PC-3 (cell line): ENCODE data around the gene RNF14. TPM values are rescaled to one million over a fixed set of nuclear protein-coding genes. Genes with fewer than 3 reads are reported as not detected.

Experiments used
- ATAC-seq: fragments of 200-7000 bp; cut with Tn5 transposase; 2 replicates; pipeline ENCODE4 v1.9.1; 2020; ENCODE audit warnings: mild to moderate bottlenecking, moderate library complexity
- BruUV-seq: library from RNA; stranded (reverse); fragments of 400-500 nt; replicated peaks from 2 replicates; lab custom pipeline; 2021; lab: Mats Ljungman, UMichigan
- CTCF ChIA-PET: fragments of 300-600 bp; sonication (Branson Sonifier 250); formaldehyde crosslinking; loops from one replicate; lab custom pipeline; 2022; ENCODE audit warnings: antibody characterized with exemption; lab: Charles Lee
- POLR2A ChIA-PET: fragments of 300-600 bp; sonication (Branson Sonifier 250); formaldehyde crosslinking; loops from one replicate; lab custom pipeline; 2022; ENCODE audit warnings: antibody characterized with exemption; ENCODE audit not compliant: unreplicated experiment; lab: Charles Lee
- DNase-seq: peaks from one replicate; pipeline ENCODE4 v3.0.0-alpha.2; 2015
- H2AFZ ChIP-seq: fragments of 300-600 bp; sonication (generic); 2 replicates; pipeline ENCODE4 v1.6.0; 2016; ENCODE audit warnings: antibody characterized with exemption, low read length
- H3F3A ChIP-seq: fragments of 300-600 bp; sonication (generic); one replicate; pipeline ENCODE4 v1.6.0; 2017; ENCODE audit warnings: antibody characterized with exemption, low read length, control low read depth, mild to moderate bottlenecking; ENCODE audit not compliant: unreplicated experiment
- H3K27ac ChIP-seq: fragments of 300-600 bp; sonication (generic); 2 replicates; pipeline ENCODE4 v1.5.1; 2016; ENCODE audit warnings: mild to moderate bottlenecking, low read length
- H3K27me3 ChIP-seq: fragments of 300-600 bp; sonication (generic); 2 replicates; pipeline ENCODE4 v1.6.1; 2016; ENCODE audit warnings: low read length, mixed read lengths
- H3K36me3 ChIP-seq: fragments of 300-600 bp; sonication (generic); 2 replicates; pipeline ENCODE4 v1.6.1; 2016; ENCODE audit warnings: low read depth, mixed run types, low read length, mixed read lengths
- H3K4me1 ChIP-seq: fragments of 300-600 bp; sonication (generic); 2 replicates; pipeline ENCODE4 v1.5.1; 2016; ENCODE audit warnings: low read length; ENCODE audit not compliant: insufficient read depth
- H3K4me2 ChIP-seq: fragments of 300-600 bp; sonication (generic); 2 replicates; pipeline ENCODE4 v1.6.0; 2016; ENCODE audit warnings: low read length
- H3K4me3 ChIP-seq: fragments of 300-600 bp; sonication (generic); 2 replicates; pipeline ENCODE4 v1.5.1; 2016; ENCODE audit warnings: mild to moderate bottlenecking, low read length, mixed read lengths
- H3K79me2 ChIP-seq: fragments of 300-600 bp; sonication (generic); 2 replicates; pipeline ENCODE4 v1.6.1; 2017; ENCODE audit warnings: low read length, mixed read lengths
- H3K9ac ChIP-seq: fragments of 300-600 bp; sonication (generic); 2 replicates; pipeline ENCODE4 v1.6.0; 2016; ENCODE audit warnings: mild to moderate bottlenecking, low read length
- H3K9me2 ChIP-seq: fragments of 300-600 bp; sonication (generic); replicated peaks from 2 replicates; pipeline ENCODE4 v1.6.1; 2016; ENCODE audit warnings: mixed run types, low read length, mixed read lengths
- H3K9me3 ChIP-seq: fragments of 300-600 bp; sonication (generic); 2 replicates; pipeline ENCODE4 v1.6.1; 2016; ENCODE audit warnings: low read length, mixed read lengths
- H4K20me1 ChIP-seq: fragments of 300-600 bp; sonication (generic); 2 replicates; pipeline ENCODE4 v1.6.1; 2016; ENCODE audit warnings: low read length, mixed read lengths
- CTCF ChIP-seq: fragments of 300-600 bp; sonication (generic); conservative IDR thresholded peaks from 2 replicates; pipeline ENCODE4 v1.5.1; 2017; ENCODE audit warnings: antibody characterized with exemption, low read depth, mild to moderate bottlenecking, low read length
- EZH2 ChIP-seq: fragments of 300-600 bp; sonication (generic); IDR thresholded peaks from one replicate; pipeline ENCODE4 v1.6.1; 2017; ENCODE audit warnings: antibody characterized with exemption, mild to moderate bottlenecking, low read length; ENCODE audit not compliant: unreplicated experiment
- EZH2phosphoT487 ChIP-seq: fragments of 300-600 bp; sonication (generic); IDR thresholded peaks from 2 replicates; pipeline ENCODE4 v1.6.1; 2018; ENCODE audit warnings: mild to moderate bottlenecking, antibody characterized with exemption, low read length, borderline replicate concordance
- intact Hi-C: fragments of 100-400 bp; cut with micrococcal nuclease; formaldehyde crosslinking; loops from 2 replicates; pipeline ENCODE4 v1.9.0; 2023
- total RNA-seq: library from RNA; depleted of rRNA; stranded (reverse); fragments of >200 nt; gene quantifications from 2 replicates; pipeline ENCODE4 v1.2.3, GENCODE V29; 2014

The RNF14 gene
- total RNA-seq, 1 experiment from 2014 or later: 32.1 TPM

GRCh38 chr5:142012186-142012785 is 43.4 kb downstream of the RNF14 start:
- peaks cover 38% of the 10 kb centered on the region for H3K4me1 ChIP-seq
- peak overlapping the region; percentile 88 for H3K4me3 ChIP-seq
- peak overlapping the region; percentile 69 for H3K9ac ChIP-seq
- ATAC-seq (peak; percentile 6), DNase-seq (peak; percentile 44)
- H3K27me3 ChIP-seq: no peaks in the 10 kb centered on the region
- intact Hi-C loops: loop anchor here (1.0 kb wide), 1 partner anchor 132 kb away; no protein-coding TSS in a partner anchor
- H3K9me2 ChIP-seq: no peaks in the 10 kb centered on the region
- CTCF ChIA-PET: interaction anchor here (0.5 to 1.9 kb wide), 4 partner anchors 13 to 131 kb away, joined by 4 to 10 read pairs (median 6); no protein-coding TSS in a partner anchor
- no peaks in the 10 kb centered on the region for H3K9me3 ChIP-seq
- no peaks in the 10 kb centered on the region for H3K36me3 ChIP-seq
- H4K20me1 ChIP-seq: no peaks in the 10 kb centered on the region
- peak overlapping the region; percentile 83 for H2AFZ ChIP-seq
- POLR2A ChIA-PET: interaction anchor here (0.7 kb wide), 2 partner anchors 11 to 136 kb away, joined by 3 to 4 read pairs; no protein-coding TSS in a partner anchor
- TSS peak; percentile 63 for BruUV-seq
- peak overlapping the region; percentile 15; the same call in 1 of the 2 replicates for H3K27ac ChIP-seq
- TF ChIP-seq EZH2phosphoT487: no peak
- peak; percentile 62 for TF ChIP-seq CTCF
- peak overlapping the region; percentile 99 for H3K4me2 ChIP-seq
- peaks cover 13% of the 10 kb centered on the region for H3K79me2 ChIP-seq
- H3F3A ChIP-seq: no peaks in the 10 kb centered on the region

GRCh38 chr5:142012792-142013388 is 44.0 kb downstream of the RNF14 start, which contains the start of gene GNPDA1:
Gene GNPDA1 (minus strand): TSS chr5:142013027. CDS start chr5:142012035, 992 bp downstream.
- peak; percentile 68 for ATAC-seq
- Histone ChIP-seq H2AFZ (peak within 1 kb of the TSS; percentile 83), H3F3A (no peaks in the 10 kb centered on the region), H3K4me3 (peak within 1 kb of the TSS; percentile 88), H3K36me3 (no peaks in the 10 kb centered on the region), H3K27me3 (no peaks in the 10 kb centered on the region), H3K27ac (peak within 1 kb of the TSS; percentile 51), H3K4me2 (peak within 1 kb of the TSS; percentile 99), H3K9ac (peak within 1 kb of the TSS; percentile 69), H3K4me1 (peaks cover 38% of the 10 kb centered on the region), H3K9me3 (no peaks in the 10 kb centered on the region), H3K9me2 (no peaks in the 10 kb centered on the region), H3K79me2 (peaks cover 13% of the 10 kb centered on the region), H4K20me1 (no peaks in the 10 kb centered on the region)
- TF ChIP-seq EZH2phosphoT487 (no peak), EZH2 (no peak), CTCF (no peak)
- ChIA-PET POLR2A (interaction anchor here (0.5 to 0.7 kb wide), 4 partner anchors 10 to 136 kb away, joined by 4 to 12 read pairs (median 5); no protein-coding TSS in a partner anchor), CTCF (interaction anchor here (0.6 to 1.9 kb wide), 2 partner anchors 40 to 131 kb away, joined by 4 to 9 read pairs; no protein-coding TSS in a partner anchor)
- intact Hi-C loops: loop anchor here (1.0 kb wide), 1 partner anchor 131 kb away; no protein-coding TSS in a partner anchor
- DNase-seq: peak; percentile 77
- no TSS peak for BruUV-seq
